GM12878 (cell line): ENCODE measurements around the gene SLC7A5. TPM values are rescaled to one million over a fixed set of nuclear protein-coding genes. Genes with fewer than 3 reads are reported as not detected.

Source experiments
- ATAC-seq: fragments of 200-7000 bp; cut with Tn5 transposase; 3 replicates; pipeline ENCODE4 v1.9.1; 2020; ENCODE audit warnings: mild to moderate bottlenecking, moderate library complexity
- BruUV-seq: library from RNA; stranded (reverse); fragments of 400-500 nt; replicated peaks from 2 replicates; lab custom pipeline; 2021; lab: Mats Ljungman, UMichigan
- CTCF ChIA-PET: fragments of 300-600 bp; sonication (Branson Sonifier 250); formaldehyde crosslinking; extraction: SDS; loops from one replicate; lab custom pipeline; 2021; ENCODE audit warnings: inconsistent platforms; lab: Yijun Ruan, JAX
- POLR2A ChIA-PET: fragments of 350-600 bp; formaldehyde crosslinking; extraction: SDS; loops from one replicate; lab custom pipeline; 2021; ENCODE audit warnings: inconsistent platforms; lab: Charles Lee
- RAD21 ChIA-PET: fragments of 300-600 bp; sonication (Branson Sonifier 250); formaldehyde crosslinking; loops from one replicate; lab custom pipeline; 2023; ENCODE audit warnings: antibody characterized with exemption; ENCODE audit not compliant: unreplicated experiment; lab: Charles Lee
- SMC1A ChIA-PET: fragments of 300-600 bp; sonication (Branson Sonifier 250); formaldehyde crosslinking; loops from one replicate; lab custom pipeline; 2023; ENCODE audit not compliant: unreplicated experiment, uncharacterized antibody; lab: Charles Lee
- DNase-seq: peaks from one replicate; pipeline ENCODE4 v3.0.0-alpha.2; 2011; ENCODE audit warnings: low read depth, low spot score
- FAIRE-seq: peaks from 3 replicates; lab custom pipeline; 2011; peaks lifted over from hg19 to GRCh38; lab: Jason Lieb, UNC
- H2AFZ ChIP-seq: 2 replicates; pipeline ENCODE4 v1.6.0; 2011; ENCODE audit warnings: low read depth, low read length, control low read depth; ENCODE audit not compliant: control insufficient read depth
- H3K27ac ChIP-seq: 2 replicates; pipeline ENCODE4 v1.5.1; 2011; ENCODE audit warnings: control low read depth; ENCODE audit not compliant: control insufficient read depth, insufficient read depth
- H3K27me3 ChIP-seq, 2 experiments: replicated peaks in 1 of 2; 2 replicates each; pipeline versions ENCODE4 v1.6.0 to v1.6.1; 2011; ENCODE audit warnings: low read length in 1 of 2; ENCODE audit not compliant: control insufficient read depth in 2 of 2, insufficient read depth in 2 of 2
- H3K36me3 ChIP-seq, 2 experiments: 2 replicates each; pipeline ENCODE4 v1.5.1; 2011; ENCODE audit warnings: low read length in 1 of 2; ENCODE audit not compliant: control insufficient read depth in 2 of 2, insufficient read depth in 2 of 2
- H3K4me1 ChIP-seq: 2 replicates; pipeline ENCODE4 v1.6.1; 2011; ENCODE audit warnings: mild to moderate bottlenecking, low read length, moderate library complexity, mixed read lengths; ENCODE audit not compliant: control insufficient read depth, insufficient read depth
- H3K4me2 ChIP-seq: 2 replicates; pipeline ENCODE4 v1.6.0; 2011; ENCODE audit warnings: control low read depth; ENCODE audit not compliant: control insufficient read depth, insufficient read depth
- H3K4me3 ChIP-seq: fragments of 200-600 bp; sonication (generic); 2 replicates; pipeline ENCODE4 v1.5.1; 2016
- H3K79me2 ChIP-seq: 2 replicates; pipeline ENCODE4 v1.6.0; 2011; ENCODE audit warnings: low read length; ENCODE audit not compliant: control insufficient read depth, insufficient read depth
- H3K9ac ChIP-seq: 2 replicates; pipeline ENCODE4 v1.8.0; 2011; ENCODE audit warnings: low read length, control low read depth, mixed read lengths; ENCODE audit not compliant: control insufficient read depth, insufficient read depth
- H3K9me3 ChIP-seq: replicated peaks from 3 replicates; pipeline ENCODE4 v1.5.1; 2011; ENCODE audit warnings: mild to moderate bottlenecking, low read length; ENCODE audit not compliant: control insufficient read depth, insufficient read depth
- H4K20me1 ChIP-seq: 2 replicates; pipeline ENCODE4 v1.6.0; 2011; ENCODE audit not compliant: control insufficient read depth, insufficient read depth
- BACH1 ChIP-seq: fragments of 450-650 bp; IDR thresholded peaks from 2 replicates; pipeline ENCODE4 v1.6.1; 2017; ENCODE audit warnings: mild to moderate bottlenecking, borderline replicate concordance
- CBFB ChIP-seq: IDR thresholded peaks from 2 replicates; pipeline ENCODE4 v1.6.1; 2016; ENCODE audit warnings: antibody characterized with exemption, low read depth
- CBX3 ChIP-seq: fragments of 200-600 bp; sonication (generic); IDR thresholded peaks from 2 replicates; pipeline ENCODE4 v1.6.1; 2016; ENCODE audit warnings: low read depth, borderline replicate concordance
- GATAD2B ChIP-seq: fragments of 450-650 bp; conservative IDR thresholded peaks from 2 replicates; pipeline ENCODE4 v1.6.1; 2017; ENCODE audit warnings: low read depth, mild to moderate bottlenecking, moderate library complexity
- HDGF ChIP-seq: fragments of 450-650 bp; IDR thresholded peaks from 2 replicates; pipeline ENCODE4 v1.6.1; 2016; ENCODE audit warnings: antibody characterized with exemption
- PAX5 ChIP-seq: IDR thresholded peaks from 2 replicates; pipeline ENCODE4 v1.6.1; 2011; ENCODE audit warnings: low read depth, low read length, borderline replicate concordance
- RBBP5 ChIP-seq: fragments of 200-600 bp; sonication (generic); conservative IDR thresholded peaks from 2 replicates; pipeline ENCODE4 v1.6.1; 2016
- SIN3A ChIP-seq: IDR thresholded peaks from 2 replicates; pipeline ENCODE4 v1.6.1; 2012; ENCODE audit warnings: low read depth, low read length, improper control_type of control experiment
- YBX1 ChIP-seq: fragments of 450-650 bp; IDR thresholded peaks from 2 replicates; pipeline ENCODE4 v1.6.1; 2016; ENCODE audit warnings: antibody characterized with exemption
- WGBS: methylation state at CpG from one replicate; pipeline ENCODE4 v1.1.6; 2016; ENCODE audit warnings: low lambda C conversion rate; ENCODE audit not compliant: insufficient replicate concordance, insufficient coverage; ENCODE audit errors: missing lambda C conversion rate; 5-methylcytosine and 5-hydroxymethylcytosine counted together
- in situ Hi-C: fragments of 300-500 bp; cut with MboI; formaldehyde crosslinking; loops from 9 replicates; pipeline ENCODE4 v1.14.3; 2018; ENCODE audit warnings: mixed read lengths
- intact Hi-C: fragments of 100-400 bp; cut with micrococcal nuclease; formaldehyde crosslinking; loops from one replicate; pipeline ENCODE4 v1.14.2; 2022; ENCODE audit not compliant: unreplicated experiment
- polyA plus RNA-seq, 11 experiments: library from polyadenylated mRNA; depleted of rRNA in 4 of 11; unstranded in 6 of 11; stranded (reverse) in 5 of 11; fragments of >200 nt; fragmentation: Nextera tagmentation in 4 of 11; fragmentation: Illumina TruSeq in 1 of 11; extraction: Ambion mirVana in 4 of 11; extraction: Trizol in 1 of 11; gene quantifications; 1 replicate in 1 of 11; 2 replicates in 10 of 11; pipeline versions ENCODE4 v1.2.1 to v1.2.3, GENCODE V29; 2011 to 2016; ENCODE audit warnings: inconsistent platforms in 2 of 11, missing spikeins in 2 of 11, low read depth in 1 of 11
- total RNA-seq, 4 experiments: library from RNA; depleted of rRNA in 3 of 4; stranded (reverse); fragments of >200 nt in 3 of 4; fragmentation: Illumina TruSeq in 1 of 4; extraction: Trizol in 1 of 4; gene quantifications; 2 replicates each; pipeline versions ENCODE4 v1.2.1 to v1.2.3, GENCODE V29; 2013 to 2021
- TF ChIP-seq, protein P1 (sequence below): fragments of 450-650 bp; IDR thresholded peaks from 2 replicates; pipeline ENCODE4 v1.6.1; 2014; ENCODE audit warnings: mild to moderate bottlenecking
- TF ChIP-seq, protein P2 (sequence below): IDR thresholded peaks from 2 replicates; pipeline ENCODE4 v1.6.1; 2011; ENCODE audit warnings: borderline replicate concordance, low read depth, mild to moderate bottlenecking, moderate library complexity, low read length; ENCODE audit not compliant: insufficient read depth, poor library complexity, severe bottlenecking
- TF ChIP-seq, protein P3 (sequence below): fragments of 450-650 bp; IDR thresholded peaks from 2 replicates; pipeline ENCODE4 v1.6.1; 2017; ENCODE audit warnings: antibody characterized with exemption, mild to moderate bottlenecking, moderate library complexity
- TF ChIP-seq, protein P4 (sequence below): fragments of 450-650 bp; conservative IDR thresholded peaks from 2 replicates; pipeline ENCODE4 v1.6.1; 2017; ENCODE audit warnings: mild to moderate bottlenecking, moderate library complexity

The SLC7A5 gene
- total and polyA plus RNA-seq, 10 of the 15 experiments (the other 5 are each of a cell fraction or from before 2014, with no cell fraction given): 2.3 to 101 (median 35.8) TPM

GRCh38 chr16:87860553-87861299 is 8.6 kb downstream of the SLC7A5 start:
- FAIRE-seq: no peak
- Histone ChIP-seq H3K36me3 (peaks cover 3 to 8% of the 10 kb centered on the region in 2 experiments; a peak in 3 of 4 replicates), H3K27me3 (no peaks in the 10 kb centered on the region), H3K4me1 (peaks cover 47% of the 10 kb centered on the region), H3K79me2 (peaks cover 83% of the 10 kb centered on the region), H3K4me3 (0 out of 2 replicates have a peak overlapping the region, but pooled peaks have one; percentile 39), H2AFZ (no peak overlapping the region), H3K9me3 (no peaks in the 10 kb centered on the region), H3K27ac (peak overlapping the region; percentile 25), H3K4me2 (peak overlapping the region; percentile 48), H4K20me1 (no peaks in the 10 kb centered on the region), H3K9ac (no peak overlapping the region)
- 46% methylated on average over 26 of the region's 26 CpGs for WGBS
- ATAC-seq: peak; percentile 60
- intact Hi-C loops: no loop called here
- SMC1A ChIA-PET: interaction anchor here (1.6 to 2.4 kb wide), 2 partner anchors 11 to 81 kb away, joined by 7 to 9 read pairs; no protein-coding TSS in a partner anchor
- RAD21 ChIA-PET: interaction anchor here (1.2 to 2.2 kb wide), 3 partner anchors 11 to 79 kb away, joined by 3 to 8 read pairs (median 5); no protein-coding TSS in a partner anchor
- no TSS peak for BruUV-seq
- CTCF ChIA-PET: interaction anchor here (0.7 to 17.0 kb wide), 4 partner anchors 11 to 80 kb away, joined by 3 to 553 read pairs (median 22); no protein-coding TSS in a partner anchor
- no peak for DNase-seq
- in situ Hi-C loops: loop anchor here (10.0 kb wide), 1 partner anchor 476 kb away; the partner anchor contains the start of gene FBXO31
- POLR2A ChIA-PET: interaction anchor here (0.6 kb wide), 1 partner anchor 80 kb away, joined by 6 read pairs; no protein-coding TSS in a partner anchor
- TF ChIP-seq, protein P1, sequence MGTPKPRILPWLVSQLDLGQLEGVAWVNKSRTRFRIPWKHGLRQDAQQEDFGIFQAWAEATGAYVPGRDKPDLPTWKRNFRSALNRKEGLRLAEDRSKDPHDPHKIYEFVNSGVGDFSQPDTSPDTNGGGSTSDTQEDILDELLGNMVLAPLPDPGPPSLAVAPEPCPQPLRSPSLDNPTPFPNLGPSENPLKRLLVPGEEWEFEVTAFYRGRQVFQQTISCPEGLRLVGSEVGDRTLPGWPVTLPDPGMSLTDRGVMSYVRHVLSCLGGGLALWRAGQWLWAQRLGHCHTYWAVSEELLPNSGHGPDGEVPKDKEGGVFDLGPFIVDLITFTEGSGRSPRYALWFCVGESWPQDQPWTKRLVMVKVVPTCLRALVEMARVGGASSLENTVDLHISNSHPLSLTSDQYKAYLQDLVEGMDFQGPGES: no peak
- TF ChIP-seq, protein P2, sequence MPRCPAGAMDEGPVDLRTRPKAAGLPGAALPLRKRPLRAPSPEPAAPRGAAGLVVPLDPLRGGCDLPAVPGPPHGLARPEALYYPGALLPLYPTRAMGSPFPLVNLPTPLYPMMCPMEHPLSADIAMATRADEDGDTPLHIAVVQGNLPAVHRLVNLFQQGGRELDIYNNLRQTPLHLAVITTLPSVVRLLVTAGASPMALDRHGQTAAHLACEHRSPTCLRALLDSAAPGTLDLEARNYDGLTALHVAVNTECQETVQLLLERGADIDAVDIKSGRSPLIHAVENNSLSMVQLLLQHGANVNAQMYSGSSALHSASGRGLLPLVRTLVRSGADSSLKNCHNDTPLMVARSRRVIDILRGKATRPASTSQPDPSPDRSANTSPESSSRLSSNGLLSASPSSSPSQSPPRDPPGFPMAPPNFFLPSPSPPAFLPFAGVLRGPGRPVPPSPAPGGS: no peak
- TF ChIP-seq BACH1: peak; percentile 83; the same call in 1 of the 2 replicates
- no peak for TF ChIP-seq SIN3A
- no peak for TF ChIP-seq YBX1
- TF ChIP-seq, protein P3, sequence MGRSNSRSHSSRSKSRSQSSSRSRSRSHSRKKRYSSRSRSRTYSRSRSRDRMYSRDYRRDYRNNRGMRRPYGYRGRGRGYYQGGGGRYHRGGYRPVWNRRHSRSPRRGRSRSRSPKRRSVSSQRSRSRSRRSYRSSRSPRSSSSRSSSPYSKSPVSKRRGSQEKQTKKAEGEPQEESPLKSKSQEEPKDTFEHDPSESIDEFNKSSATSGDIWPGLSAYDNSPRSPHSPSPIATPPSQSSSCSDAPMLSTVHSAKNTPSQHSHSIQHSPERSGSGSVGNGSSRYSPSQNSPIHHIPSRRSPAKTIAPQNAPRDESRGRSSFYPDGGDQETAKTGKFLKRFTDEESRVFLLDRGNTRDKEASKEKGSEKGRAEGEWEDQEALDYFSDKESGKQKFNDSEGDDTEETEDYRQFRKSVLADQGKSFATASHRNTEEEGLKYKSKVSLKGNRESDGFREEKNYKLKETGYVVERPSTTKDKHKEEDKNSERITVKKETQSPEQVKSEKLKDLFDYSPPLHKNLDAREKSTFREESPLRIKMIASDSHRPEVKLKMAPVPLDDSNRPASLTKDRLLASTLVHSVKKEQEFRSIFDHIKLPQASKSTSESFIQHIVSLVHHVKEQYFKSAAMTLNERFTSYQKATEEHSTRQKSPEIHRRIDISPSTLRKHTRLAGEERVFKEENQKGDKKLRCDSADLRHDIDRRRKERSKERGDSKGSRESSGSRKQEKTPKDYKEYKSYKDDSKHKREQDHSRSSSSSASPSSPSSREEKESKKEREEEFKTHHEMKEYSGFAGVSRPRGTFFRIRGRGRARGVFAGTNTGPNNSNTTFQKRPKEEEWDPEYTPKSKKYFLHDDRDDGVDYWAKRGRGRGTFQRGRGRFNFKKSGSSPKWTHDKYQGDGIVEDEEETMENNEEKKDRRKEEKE: no peak
- no peak for TF ChIP-seq CBX3
- TF ChIP-seq RBBP5: no peak
- 0 out of 2 replicates have a peak, but pooled peaks have one; percentile 33 for TF ChIP-seq GATAD2B
- peak; percentile 65; the same call in 1 of the 2 replicates for TF ChIP-seq PAX5
- TF ChIP-seq, protein P4, sequence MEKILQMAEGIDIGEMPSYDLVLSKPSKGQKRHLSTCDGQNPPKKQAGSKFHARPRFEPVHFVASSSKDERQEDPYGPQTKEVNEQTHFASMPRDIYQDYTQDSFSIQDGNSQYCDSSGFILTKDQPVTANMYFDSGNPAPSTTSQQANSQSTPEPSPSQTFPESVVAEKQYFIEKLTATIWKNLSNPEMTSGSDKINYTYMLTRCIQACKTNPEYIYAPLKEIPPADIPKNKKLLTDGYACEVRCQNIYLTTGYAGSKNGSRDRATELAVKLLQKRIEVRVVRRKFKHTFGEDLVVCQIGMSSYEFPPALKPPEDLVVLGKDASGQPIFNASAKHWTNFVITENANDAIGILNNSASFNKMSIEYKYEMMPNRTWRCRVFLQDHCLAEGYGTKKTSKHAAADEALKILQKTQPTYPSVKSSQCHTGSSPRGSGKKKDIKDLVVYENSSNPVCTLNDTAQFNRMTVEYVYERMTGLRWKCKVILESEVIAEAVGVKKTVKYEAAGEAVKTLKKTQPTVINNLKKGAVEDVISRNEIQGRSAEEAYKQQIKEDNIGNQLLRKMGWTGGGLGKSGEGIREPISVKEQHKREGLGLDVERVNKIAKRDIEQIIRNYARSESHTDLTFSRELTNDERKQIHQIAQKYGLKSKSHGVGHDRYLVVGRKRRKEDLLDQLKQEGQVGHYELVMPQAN: no peak
- no peak for TF ChIP-seq CBFB
- TF ChIP-seq HDGF: no peak
